Loucy (cell line): ENCODE measurements around the gene TGM2.

ENCODE experiments used
- EZH2phosphoT487 ChIP-seq: fragments of 200-600 bp; IDR thresholded peaks from 2 replicates; pipeline ENCODE4 v1.6.1; 2018; ENCODE audit warnings: antibody characterized with exemption, mild to moderate bottlenecking, moderate library complexity, borderline replicate concordance
- TF ChIP-seq, protein P1 (sequence below): fragments of 200-600 bp; sonication (generic); conservative IDR thresholded peaks from 2 replicates; pipeline ENCODE4 v1.5.1; 2014; ENCODE audit warnings: mild to moderate bottlenecking, antibody characterized with exemption, low read length

DNA sequence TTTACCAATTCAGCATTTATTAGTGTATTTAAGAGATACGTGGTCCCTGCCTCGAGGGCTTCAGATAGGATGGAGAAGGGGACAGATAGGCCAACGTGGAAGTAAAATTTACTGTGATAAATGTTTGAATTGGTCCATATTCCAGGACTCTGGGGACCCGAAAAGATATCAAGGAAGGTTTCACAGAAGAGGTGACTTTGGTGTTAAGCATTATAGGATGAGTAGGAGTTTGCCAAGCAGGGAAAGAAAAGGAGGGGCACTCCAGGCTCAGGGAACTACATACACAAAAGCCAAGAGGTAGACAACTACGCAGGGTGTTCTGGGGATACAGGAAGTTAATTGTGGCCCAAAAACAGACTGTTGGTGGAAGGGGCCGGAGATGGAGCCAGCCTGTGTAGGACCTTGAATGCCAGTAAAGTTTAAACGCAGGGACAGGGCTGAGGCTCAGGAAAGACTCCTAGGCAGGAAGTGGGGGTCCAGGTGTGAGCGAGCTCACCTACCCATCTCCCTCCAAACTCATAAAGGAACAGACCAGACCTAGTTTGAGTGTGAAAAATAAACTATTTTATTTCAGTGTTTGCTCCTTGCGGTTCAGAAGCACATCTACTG, 37.0 kb downstream of the TGM2 start:
- TF ChIP-seq, protein P1, sequence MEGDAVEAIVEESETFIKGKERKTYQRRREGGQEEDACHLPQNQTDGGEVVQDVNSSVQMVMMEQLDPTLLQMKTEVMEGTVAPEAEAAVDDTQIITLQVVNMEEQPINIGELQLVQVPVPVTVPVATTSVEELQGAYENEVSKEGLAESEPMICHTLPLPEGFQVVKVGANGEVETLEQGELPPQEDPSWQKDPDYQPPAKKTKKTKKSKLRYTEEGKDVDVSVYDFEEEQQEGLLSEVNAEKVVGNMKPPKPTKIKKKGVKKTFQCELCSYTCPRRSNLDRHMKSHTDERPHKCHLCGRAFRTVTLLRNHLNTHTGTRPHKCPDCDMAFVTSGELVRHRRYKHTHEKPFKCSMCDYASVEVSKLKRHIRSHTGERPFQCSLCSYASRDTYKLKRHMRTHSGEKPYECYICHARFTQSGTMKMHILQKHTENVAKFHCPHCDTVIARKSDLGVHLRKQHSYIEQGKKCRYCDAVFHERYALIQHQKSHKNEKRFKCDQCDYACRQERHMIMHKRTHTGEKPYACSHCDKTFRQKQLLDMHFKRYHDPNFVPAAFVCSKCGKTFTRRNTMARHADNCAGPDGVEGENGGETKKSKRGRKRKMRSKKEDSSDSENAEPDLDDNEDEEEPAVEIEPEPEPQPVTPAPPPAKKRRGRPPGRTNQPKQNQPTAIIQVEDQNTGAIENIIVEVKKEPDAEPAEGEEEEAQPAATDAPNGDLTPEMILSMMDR: no peak
- no peak for TF ChIP-seq EZH2phosphoT487
